ENCODE measurements around the gene MMP1. TPM values are rescaled to one million over a fixed set of nuclear protein-coding genes. Genes with fewer than 3 reads are reported as not detected.
A peak's percentile ranks its signal among the peaks of the same experiment; 100 is the strongest.

MMP1 gene
- 1 to 10 TPM in 1 of 9 donors, under 1 TPM in 3, not detected in 5; 0.14 to 2.5 (median 0.45) TPM for total RNA-seq
- under 1 TPM in 1 of 2 donors, not detected in 1; 0.46 TPM for polyA plus RNA-seq
- long read RNA-seq, donor 1: 0 reads
- long read RNA-seq, donor 2: 0 reads
- long read RNA-seq, donor 3: 0 reads

DNA sequence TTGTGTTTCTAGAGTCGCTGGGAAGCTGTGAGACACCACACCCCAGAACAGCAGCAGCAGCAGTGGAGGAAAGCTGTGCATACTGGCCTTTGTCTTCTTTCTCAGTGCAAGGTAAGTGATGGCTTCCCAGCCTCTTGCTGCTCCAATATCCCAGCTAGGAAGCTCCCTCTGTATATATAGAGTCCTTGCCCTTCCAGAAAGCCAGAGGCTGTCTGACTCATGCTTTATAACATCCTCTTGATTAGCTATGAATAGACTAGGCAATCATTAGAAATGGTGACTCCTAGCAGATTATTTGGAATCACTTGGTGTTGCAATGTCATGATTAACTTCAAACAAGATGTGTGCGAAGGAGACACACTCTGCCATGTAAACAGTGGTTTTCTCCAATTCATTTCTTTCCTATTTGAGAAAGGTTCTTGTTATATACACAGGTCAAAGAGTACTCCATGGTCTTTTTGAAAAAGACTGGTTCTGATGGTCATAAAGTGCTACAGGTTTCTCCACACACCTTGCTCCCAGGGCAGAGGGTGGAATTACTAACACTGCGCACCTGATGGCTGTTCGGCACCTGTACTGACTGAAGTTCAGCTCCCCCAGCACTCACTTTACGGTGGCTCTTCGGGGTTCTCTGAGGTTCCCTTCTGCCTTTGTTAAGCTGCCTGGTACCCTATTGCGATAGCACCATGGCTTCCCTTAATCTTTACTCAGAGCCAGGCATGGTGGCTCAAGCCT is at the start of gene MMP1:
TSS of gene MMP1 (minus strand) at position 149 of the 735 bp plus-strand sequence. CDS start at position 81, 68 bp downstream.
- H3K36me3 ChIP-seq: no peaks in the 10 kb centered on the region
- DNase-seq (no peak), ATAC-seq (peak in 1 of 4 donors; percentile 55)
- intact Hi-C loops (cut with DNase I): no loop called here
- H3K27me3 ChIP-seq: no peaks in the 10 kb centered on the region
- 92 to 94% (median 92%) methylated on average over 7 of the region's 7 CpGs for WGBS, 4 donors
- H3K27ac ChIP-seq: peak within 1 kb of the TSS in 2 of 12 donors; percentile 42 to 46
- no peak within 1 kb of the TSS for H3K4me3 ChIP-seq
- no peak for TF ChIP-seq POLR2A (IDR thresholded peaks at IDR 0.05)
- TF ChIP-seq, protein P1, sequence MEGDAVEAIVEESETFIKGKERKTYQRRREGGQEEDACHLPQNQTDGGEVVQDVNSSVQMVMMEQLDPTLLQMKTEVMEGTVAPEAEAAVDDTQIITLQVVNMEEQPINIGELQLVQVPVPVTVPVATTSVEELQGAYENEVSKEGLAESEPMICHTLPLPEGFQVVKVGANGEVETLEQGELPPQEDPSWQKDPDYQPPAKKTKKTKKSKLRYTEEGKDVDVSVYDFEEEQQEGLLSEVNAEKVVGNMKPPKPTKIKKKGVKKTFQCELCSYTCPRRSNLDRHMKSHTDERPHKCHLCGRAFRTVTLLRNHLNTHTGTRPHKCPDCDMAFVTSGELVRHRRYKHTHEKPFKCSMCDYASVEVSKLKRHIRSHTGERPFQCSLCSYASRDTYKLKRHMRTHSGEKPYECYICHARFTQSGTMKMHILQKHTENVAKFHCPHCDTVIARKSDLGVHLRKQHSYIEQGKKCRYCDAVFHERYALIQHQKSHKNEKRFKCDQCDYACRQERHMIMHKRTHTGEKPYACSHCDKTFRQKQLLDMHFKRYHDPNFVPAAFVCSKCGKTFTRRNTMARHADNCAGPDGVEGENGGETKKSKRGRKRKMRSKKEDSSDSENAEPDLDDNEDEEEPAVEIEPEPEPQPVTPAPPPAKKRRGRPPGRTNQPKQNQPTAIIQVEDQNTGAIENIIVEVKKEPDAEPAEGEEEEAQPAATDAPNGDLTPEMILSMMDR (IDR thresholded peaks at IDR 0.05): no peak
- peaks cover 0 to 4% (median 0%) of the 10 kb centered on the region in 12 donors for H3K4me1 ChIP-seq
- H3K9me3 ChIP-seq: no peaks in the 10 kb centered on the region

DNA sequence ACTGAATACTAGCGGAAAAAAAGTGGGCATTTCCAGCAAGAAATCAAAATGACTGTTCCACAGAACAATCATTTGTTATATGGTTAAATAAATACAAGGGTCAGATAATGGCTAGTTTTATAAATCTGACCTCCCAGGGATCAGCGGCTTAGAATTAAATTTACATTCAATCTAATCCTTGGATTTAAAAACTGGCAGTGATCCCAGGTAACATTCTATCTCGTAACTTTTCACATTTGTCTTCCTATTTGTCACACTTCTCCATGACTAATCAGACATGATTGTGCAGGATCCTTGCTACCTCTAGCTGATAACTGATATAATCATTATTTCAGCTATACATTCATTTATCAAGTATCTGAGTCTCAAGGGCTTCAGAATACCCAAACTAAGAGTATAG is 48.3 kb upstream of the MMP1 start:
- TF ChIP-seq, protein P1 (IDR thresholded peaks at IDR 0.05): no peak
- TF ChIP-seq POLR2A (IDR thresholded peaks at IDR 0.05): no peak
- H3K4me1 ChIP-seq: no peaks in the 10 kb centered on the region
- H3K36me3 ChIP-seq: no peaks in the 10 kb centered on the region
- intact Hi-C loops (cut with DNase I): no loop called here
- H3K27ac ChIP-seq: no peak overlapping the region
- ATAC-seq (no peak), DNase-seq (no peak)
- H3K4me3 ChIP-seq: no peak overlapping the region
- no peaks in the 10 kb centered on the region for H3K9me3 ChIP-seq
- peaks cover 0 to 1% (median 0%) of the 10 kb centered on the region in 9 donors for H3K27me3 ChIP-seq
- 69 to 80% (median 75%) methylated on average over 3 of the region's 3 CpGs for WGBS, 4 donors

DNA sequence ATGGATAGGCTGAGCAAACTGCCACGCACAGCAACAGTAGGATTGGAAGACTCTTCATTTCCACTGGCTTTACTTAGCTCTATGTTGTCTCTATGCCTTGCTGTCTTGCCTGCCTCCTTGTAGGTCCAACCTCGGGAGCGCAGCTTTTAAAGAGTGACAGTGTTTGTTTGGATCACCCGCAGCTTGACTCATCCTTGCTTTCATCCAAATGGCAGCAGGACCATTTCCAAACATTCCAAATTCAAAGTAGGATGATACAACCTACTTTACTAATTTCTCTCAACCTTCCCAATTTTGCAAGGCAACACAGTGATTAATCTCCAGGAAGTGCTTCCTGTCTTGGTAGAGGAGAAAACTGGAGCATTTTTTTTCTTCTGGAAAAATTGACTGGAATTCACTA is 45.5 kb upstream of the MMP1 start, which contains the start of gene MMP3:
TSS of gene MMP3 (minus strand) at position 121 of the 400 bp plus-strand sequence. CDS start at position 58, 63 bp downstream.
- ATAC-seq: no peak
- Histone ChIP-seq H3K27me3 (peaks cover 0 to 7% (median 0%) of the 10 kb centered on the region in 9 donors), H3K9me3 (no peaks in the 10 kb centered on the region), H3K4me3 (no peak within 1 kb of the TSS), H3K4me1 (no peaks in the 10 kb centered on the region), H3K36me3 (no peaks in the 10 kb centered on the region), H3K27ac (no peak within 1 kb of the TSS)
- no peak for DNase-seq
- intact Hi-C loops (cut with DNase I): no loop called here
- TF ChIP-seq POLR2A (IDR thresholded peaks at IDR 0.05): no peak
- TF ChIP-seq, protein P1 (IDR thresholded peaks at IDR 0.05): no peak
- WGBS, 4 donors: 84 to 89% (median 87%) methylated on average over 4 of the region's 4 CpGs

DNA sequence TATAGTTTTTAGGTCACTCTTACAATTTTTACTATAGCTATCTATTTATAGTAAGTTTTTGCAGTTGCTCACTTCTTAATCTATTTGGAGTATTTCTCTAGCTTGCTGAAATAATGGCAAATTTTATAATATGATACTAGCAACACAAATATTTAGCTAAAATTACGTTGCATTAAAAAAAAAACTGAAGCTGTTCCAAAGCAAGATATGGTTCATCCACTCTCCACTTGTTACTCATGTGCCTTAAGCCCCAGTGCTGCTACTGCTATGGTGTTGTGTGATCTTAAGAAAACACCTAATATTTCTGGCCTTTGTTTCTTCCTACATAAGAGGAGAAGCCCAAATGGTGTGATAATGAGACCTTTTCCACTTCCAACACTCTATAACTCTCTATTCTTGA is 45.0 kb upstream of the MMP1 start:
- DNase-seq (no peak), ATAC-seq (no peak)
- intact Hi-C loops (cut with DNase I): no loop called here
- TF ChIP-seq, protein P1 (IDR thresholded peaks at IDR 0.05): no peak
- TF ChIP-seq POLR2A (IDR thresholded peaks at IDR 0.05): no peak
- 69 to 74% (median 70%) methylated on average over 1 of the region's 1 CpG for WGBS, 4 donors
- Histone ChIP-seq H3K4me1 (no peaks in the 10 kb centered on the region), H3K36me3 (no peaks in the 10 kb centered on the region), H3K4me3 (no peak overlapping the region), H3K9me3 (no peaks in the 10 kb centered on the region), H3K27ac (no peak overlapping the region), H3K27me3 (peaks cover 0 to 7% (median 0%) of the 10 kb centered on the region in 9 donors)
